Tibial nerve (tissue), 3 donors: ENCODE results near the gene CASZ1.

Experiments used
- CTCF ChIP-seq, 5 experiments: fragments of 200-600 bp in 3 of 5; fragments of 450-650 bp in 2 of 5; sonication (generic) in 3 of 5; IDR thresholded peaks; one replicate each; pipeline ENCODE4 v1.5.1; 2016 to 2019; ENCODE audit warnings: antibody characterized with exemption in 5 of 5, mild to moderate bottlenecking in 3 of 5, moderate library complexity in 2 of 5
- POLR2A ChIP-seq, 2 donors: fragments of 450-650 bp; IDR thresholded peaks; one replicate each; pipeline ENCODE4 v1.6.1; 2017; ENCODE audit warnings: antibody characterized with exemption in 2 of 2, mild to moderate bottlenecking in 2 of 2, moderate library complexity in 2 of 2

GRCh38 chr1:10774615-10775310, 21.7 kb downstream of the CASZ1 start:
- TF ChIP-seq CTCF (IDR thresholded peaks at IDR 0.05) (no peak), POLR2A (IDR thresholded peaks at IDR 0.05) (no peak)
